ENCODE results near the gene RAB14.

Gene RAB14

GRCh38 chr9:121201738-121202533, at the start of gene RAB14:
RAB14 (minus strand) TSS chr9:121201869; CDS start chr9:121193412, 8,457 bp downstream.
- peak; percentile 100 for DNase-seq (ENCODE audit: low read depth)

DNA sequence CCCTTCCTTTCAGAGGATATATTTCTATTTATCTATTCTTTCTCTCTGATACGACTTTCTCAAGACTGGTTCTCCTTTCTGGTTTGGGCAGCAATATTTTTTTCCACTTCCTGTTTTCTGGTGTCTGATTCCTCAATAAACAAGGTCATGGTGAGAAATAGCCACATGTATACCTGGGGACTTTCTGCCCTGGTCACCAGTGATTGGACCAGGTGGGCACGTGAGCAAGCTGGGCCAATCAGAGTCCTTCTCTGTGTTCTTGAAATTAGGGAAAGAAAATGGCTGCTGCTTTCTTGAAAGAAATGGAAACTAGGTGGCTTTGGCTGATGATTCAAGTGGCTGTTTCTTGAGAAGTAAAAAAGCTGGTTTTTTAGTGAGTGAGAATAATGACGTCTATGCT, 47.9 kb upstream of the RAB14 start:
- DNase-seq (ENCODE audit: low read depth) = no peak

DNA sequence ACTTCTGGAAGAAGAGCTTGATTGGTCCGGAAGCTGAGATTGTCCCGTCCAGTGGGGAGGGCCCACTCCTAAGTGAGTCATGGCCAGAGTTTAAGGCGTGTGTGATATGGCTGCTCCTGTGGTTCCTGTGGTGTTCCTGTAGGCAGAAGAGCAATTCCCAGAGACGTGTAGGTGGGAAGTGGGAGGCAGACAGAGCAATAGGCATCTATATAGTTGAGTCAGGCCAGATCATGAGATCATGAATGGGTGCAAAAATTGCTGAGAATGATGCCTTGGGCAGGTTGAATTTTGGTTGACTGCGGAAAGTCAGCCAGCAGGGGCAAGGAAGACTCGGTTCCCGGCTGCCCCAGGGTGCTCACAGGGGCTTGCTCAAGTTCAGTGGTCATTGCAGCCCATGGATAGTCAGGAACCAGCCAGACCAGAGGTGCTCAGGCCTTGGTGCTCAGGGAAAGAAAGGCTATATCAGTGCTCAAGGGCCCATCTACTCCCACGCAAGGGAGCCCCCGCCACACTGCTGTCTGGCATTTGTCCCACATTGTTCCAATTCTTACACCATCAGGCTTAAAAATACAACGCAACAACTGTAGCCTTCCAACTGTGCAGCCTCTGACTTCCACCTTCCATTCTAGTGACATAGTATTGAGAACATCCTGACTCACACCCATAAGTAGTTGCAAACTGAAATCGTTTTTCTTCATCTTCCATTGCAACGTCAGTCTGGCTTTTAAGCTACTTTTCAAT, 45.3 kb upstream of the RAB14 start:
- no peak for DNase-seq (ENCODE audit: low read depth)

DNA sequence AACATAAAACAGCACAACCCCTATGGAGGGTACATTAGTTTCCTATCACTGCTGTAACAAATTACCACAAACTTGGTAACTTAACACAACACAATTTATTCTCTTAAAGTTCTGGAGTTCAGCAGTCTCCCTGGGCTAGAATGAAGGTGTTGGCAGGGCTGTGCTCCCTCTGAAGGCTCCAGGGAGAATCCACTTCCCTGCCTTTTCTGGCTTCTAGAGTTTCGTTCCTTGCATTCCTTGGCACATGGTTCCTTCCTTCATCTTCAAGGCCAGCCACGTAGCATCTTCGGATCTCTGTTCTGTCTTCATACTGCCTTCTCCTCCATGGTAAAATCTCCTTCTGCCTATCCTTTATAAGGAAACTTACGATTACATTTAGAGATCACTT, 41.3 kb upstream of the RAB14 start:
- DNase-seq (ENCODE audit: low read depth) = no peak

GRCh38 chr9:121242219-121242958, 40.7 kb upstream of the RAB14 start:
- no peak for DNase-seq (ENCODE audit: low read depth)

DNA sequence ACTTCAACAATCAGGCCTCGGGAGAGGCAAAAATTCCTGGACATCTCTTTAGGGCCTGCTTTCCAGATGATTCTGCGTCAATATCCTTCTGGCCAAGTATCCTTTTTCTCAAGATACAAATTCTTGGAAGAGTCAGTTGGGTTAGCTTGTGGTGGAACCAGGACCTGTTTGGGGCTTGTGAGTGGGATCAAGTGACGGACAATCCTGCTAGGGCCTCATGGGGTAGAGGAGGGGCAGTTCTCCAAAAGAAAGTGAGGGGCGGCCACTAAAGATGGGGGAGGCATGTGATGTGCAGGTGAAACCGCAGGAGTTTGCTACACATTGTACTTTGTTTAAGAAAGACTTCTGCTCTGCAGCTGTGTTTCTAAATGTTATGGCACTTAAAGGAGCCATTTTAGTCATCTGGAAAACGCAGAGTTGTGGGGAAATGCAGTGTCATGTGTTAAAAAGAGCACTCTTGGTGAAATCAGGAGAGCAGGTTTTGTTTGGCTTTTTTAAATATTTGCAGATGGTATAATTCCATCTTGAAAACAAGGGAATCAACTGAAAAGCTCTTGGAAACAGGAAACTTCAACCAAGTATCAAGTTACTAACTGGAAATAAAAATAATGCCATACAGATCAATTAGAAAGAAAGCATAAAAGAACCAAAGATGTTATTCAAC, 38.9 kb upstream of the RAB14 start:
- DNase-seq (ENCODE audit: low read depth) = no peak

- no peak for DNase-seq (ENCODE audit: low read depth)
These were observed 38.2 kb upstream of the RAB14 start for GRCh38 chr9:121239851-121240250.

GRCh38 chr9:121239071-121239470, 37.4 kb upstream of the RAB14 start:
- no peak for DNase-seq (ENCODE audit: low read depth)

DNA sequence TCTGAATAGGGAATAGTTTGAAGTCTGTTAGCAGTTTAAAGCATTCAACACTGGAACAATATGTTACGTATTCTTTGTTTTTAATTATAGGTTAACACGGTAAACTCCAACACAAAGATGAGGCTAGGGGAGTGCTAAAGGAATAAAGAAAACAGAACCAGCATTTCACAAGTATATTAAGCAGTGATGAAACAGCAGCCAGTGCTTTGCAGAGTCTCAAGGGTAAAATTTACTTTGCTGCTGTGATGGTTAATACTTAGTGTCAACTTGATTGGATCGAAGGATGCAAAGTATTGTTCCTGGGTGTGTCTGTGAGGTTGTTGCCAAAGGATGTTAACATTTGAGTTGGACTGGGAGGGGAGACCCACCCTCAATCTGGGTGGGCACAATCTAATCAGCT, 36.2 kb upstream of the RAB14 start:
- DNase-seq (ENCODE audit: low read depth) = no peak

DNA sequence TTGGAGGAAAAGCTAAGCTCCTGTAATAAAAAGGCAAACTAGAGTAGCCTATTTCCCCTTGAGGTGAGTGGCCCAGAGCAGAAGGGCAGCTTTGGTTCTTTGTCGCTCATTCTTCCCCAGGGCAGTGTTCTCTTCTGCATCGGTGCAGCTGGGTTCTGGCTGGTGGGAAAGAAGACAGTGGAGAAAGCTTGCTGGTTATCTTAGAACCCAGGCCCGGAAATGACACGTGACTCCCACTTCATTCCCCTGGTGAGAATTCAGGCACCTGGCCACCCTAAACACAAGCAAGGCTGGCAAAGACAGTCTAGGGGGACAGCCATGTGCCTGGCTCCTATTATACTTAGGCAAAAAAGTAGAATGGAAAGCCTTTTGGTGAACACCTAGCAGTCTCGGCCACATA, 33.8 kb upstream of the RAB14 start:
- DNase-seq (ENCODE audit: low read depth) = no peak

DNA sequence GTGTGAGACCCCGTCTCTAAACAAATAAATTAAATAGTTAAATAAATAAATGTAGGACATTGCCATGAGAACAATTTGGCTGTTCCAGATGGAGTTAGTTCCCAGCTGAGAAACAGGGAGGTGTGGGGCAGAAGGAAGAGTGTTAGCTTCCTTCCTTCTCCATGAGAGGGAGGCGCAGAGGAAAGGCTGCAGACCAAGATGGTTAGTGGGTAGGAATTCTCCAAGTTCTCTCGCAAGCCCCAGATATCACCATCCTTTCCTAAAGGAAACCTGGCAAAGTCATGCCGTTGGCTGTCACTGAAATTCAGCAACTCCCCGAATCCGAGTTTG, 33.1 kb upstream of the RAB14 start:
- no peak for DNase-seq (ENCODE audit: low read depth)

GRCh38 chr9:121233906-121234831, 32.5 kb upstream of the RAB14 start:
- DNase-seq (ENCODE audit: low read depth) = no peak

DNA sequence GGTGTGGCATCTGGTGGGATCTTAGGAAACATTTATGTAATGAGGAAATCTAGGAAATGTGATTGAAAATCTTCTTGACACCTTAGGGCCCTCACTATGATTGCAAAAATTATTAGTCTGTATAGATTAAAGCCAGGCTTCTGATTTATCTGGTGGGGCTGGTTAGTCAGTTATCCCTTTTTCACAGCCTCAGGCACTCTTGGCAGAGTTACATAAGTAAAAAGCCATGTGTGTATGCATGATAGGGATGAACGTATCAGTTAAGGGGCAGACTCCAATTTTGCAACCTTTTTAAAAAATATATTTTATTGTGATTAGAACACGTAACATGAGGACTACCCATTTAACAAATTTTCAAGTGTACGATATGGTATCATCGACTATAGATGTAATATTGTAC, 30.6 kb upstream of the RAB14 start:
- no peak for DNase-seq (ENCODE audit: low read depth)

GRCh38 chr9:121230256-121230655, 28.6 kb upstream of the RAB14 start:
- DNase-seq (ENCODE audit: low read depth) = no peak

- DNase-seq (ENCODE audit: low read depth) = no peak
These were observed 26.2 kb upstream of the RAB14 start for GRCh38 chr9:121227862-121228261.

GRCh38 chr9:121226175-121226574, 24.5 kb upstream of the RAB14 start:
- DNase-seq (ENCODE audit: low read depth) = no peak

DNA sequence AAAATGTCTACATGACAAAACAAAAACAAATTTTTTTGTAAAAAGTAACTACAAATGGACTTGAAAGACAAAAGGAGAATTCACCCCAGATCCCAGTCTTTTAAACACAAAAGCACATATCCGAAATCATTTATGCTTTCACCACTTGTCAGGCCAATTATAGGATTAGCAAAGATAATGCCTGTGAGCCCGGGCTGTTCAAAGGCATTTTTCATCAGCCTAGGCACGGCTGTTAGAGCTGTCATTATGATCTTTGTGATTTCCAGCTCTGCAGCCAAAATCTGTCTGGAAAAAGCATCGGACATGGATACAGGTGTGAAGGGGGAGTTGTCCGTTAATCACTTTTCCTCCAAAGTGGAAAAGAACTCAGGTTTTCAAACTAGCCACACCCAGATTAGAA, 23.6 kb upstream of the RAB14 start:
- DNase-seq (ENCODE audit: low read depth) = no peak

- DNase-seq (ENCODE audit: low read depth) = no peak
These were observed 21.0 kb upstream of the RAB14 start for GRCh38 chr9:121222524-121223171.

DNA sequence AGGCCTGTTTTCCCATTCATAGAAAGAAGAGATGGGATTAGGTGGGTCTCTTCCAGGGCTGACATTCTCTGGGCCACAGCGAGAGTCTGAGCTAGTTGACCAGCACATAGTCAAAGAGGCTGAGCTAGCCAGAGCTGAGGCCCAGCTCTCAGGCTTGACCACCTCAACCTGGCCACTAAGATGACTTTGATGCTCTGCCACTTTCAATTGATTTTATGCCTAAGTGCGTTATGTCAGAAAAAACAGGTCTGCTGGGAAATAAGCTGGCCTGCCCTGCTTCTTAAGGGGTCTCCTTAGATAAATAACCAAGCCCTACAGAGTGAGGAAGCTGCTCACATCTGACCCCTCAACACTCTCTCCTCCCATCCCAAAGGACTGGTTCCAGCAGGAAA, 20.0 kb upstream of the RAB14 start:
- no peak for DNase-seq (ENCODE audit: low read depth)

DNA sequence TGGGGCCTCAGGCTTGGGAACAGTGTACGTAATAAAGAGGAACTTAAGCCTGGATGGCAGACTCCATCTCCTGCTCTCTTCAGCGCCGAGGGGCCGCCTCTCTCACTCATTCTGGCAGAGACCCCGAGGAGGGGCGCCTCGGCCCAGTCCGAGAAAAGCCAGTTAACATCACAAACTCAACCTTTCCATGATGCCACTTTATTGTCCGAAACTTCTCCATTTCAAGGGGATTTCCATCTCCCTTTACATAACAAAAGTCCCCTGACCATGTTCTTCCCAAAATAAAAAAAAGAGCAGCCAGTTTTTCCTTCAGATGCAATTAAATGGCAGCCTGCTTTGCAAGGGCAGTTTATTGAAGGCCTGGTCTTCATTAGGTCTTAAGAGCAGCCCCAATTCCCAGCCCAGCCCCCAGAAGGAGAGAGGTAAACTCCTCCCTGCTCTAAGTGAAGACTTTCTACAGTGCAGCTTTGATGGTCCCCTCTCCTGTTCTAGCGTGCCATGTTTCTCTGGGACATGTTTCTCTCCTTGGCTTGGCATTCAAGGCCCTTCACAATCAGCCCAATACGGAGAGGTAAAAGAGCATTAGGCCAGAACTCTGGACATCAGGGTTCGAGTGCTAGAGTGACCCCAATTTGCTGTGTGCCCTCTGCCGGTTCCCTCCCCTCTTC, 19.5 kb upstream of the RAB14 start:
- DNase-seq (ENCODE audit: low read depth) = no peak

Data from activated T-helper 9 cell treated with anti-CD3 and anti-CD28 coated beads, Interleukin-2, amount 50 U/mL, for 16 hours (primary cell).